Endothelial cell of umbilical vein (primary cell): Measurements from ENCODE around the gene NPIPB9. TPM values are rescaled to one million over a fixed set of nuclear protein-coding genes. Genes with fewer than 3 reads are reported as not detected.
A peak's percentile ranks its signal among the peaks of the same experiment; 100 is the strongest.
"Not testable (repeated sequence)": the region's sequence is repeated elsewhere in the genome, so short reads cannot be mapped to it uniquely, and the experiment has no call there.

Experiments used
- Bru-seq: library from RNA; stranded (reverse); fragments of 400-500 nt; gene quantifications from one replicate; lab custom pipeline; 2021; lab: Mats Ljungman, UMichigan
- BruChase-seq, 2 experiments: library from RNA; stranded (reverse); fragments of 400-500 nt; gene quantifications; one replicate each; lab custom pipeline; 2021; lab: Mats Ljungman, UMichigan
- BruUV-seq: library from RNA; stranded (reverse); fragments of 400-500 nt; replicated peaks from 2 replicates; lab custom pipeline; 2021; lab: Mats Ljungman, UMichigan
- CTCF ChIA-PET: fragments of 300-600, 350-600 bp; sonication (Branson Sonifier 250); formaldehyde crosslinking; loops from one replicate; lab custom pipeline; 2021; ENCODE audit warnings: antibody characterized with exemption, inconsistent platforms; lab: Charles Lee
- POLR2A ChIA-PET: fragments of 300-600, 350-600 bp; sonication (Branson Sonifier 250); formaldehyde crosslinking; loops from one replicate; lab custom pipeline; 2021; ENCODE audit warnings: antibody characterized with exemption, inconsistent platforms; lab: Charles Lee
- DNase-seq: peaks from one replicate; pipeline ENCODE4 v3.0.0-alpha.2; 2011; ENCODE audit warnings: low read depth, low spot score
- FAIRE-seq: peaks from 2 replicates; lab custom pipeline; 2011; peaks lifted over from hg19 to GRCh38; lab: Jason Lieb, UNC
- H2AFZ ChIP-seq: 2 replicates; pipeline ENCODE4 v1.6.0; 2012; ENCODE audit warnings: low read depth, low read length, control low read depth, inconsistent platforms
- H3K27ac ChIP-seq: 2 replicates; pipeline ENCODE4 v1.5.1; 2011; ENCODE audit warnings: low read depth, mild to moderate bottlenecking, control low read depth, low read length, moderate library complexity; ENCODE audit not compliant: insufficient read depth
- H3K27me3 ChIP-seq, 2 experiments: 2 replicates each; pipeline versions ENCODE4 v1.6.0 to v1.6.1; 2011; ENCODE audit warnings: low read length in 2 of 2, mixed read lengths in 1 of 2; ENCODE audit not compliant: control insufficient read depth in 2 of 2, insufficient read depth in 2 of 2
- H3K36me3 ChIP-seq, 2 experiments: 2 replicates in 1 of 2; 3 replicates in 1 of 2; pipeline ENCODE4 v1.5.1; 2011; ENCODE audit warnings: low read length in 2 of 2, mild to moderate bottlenecking in 1 of 2, moderate library complexity in 1 of 2; ENCODE audit not compliant: control insufficient read depth in 2 of 2, insufficient read depth in 2 of 2; ENCODE audit errors: extremely low read depth in 1 of 2
- H3K4me1 ChIP-seq: 3 replicates; pipeline ENCODE4 v1.5.1; 2011; ENCODE audit warnings: mild to moderate bottlenecking, low read length; ENCODE audit not compliant: control insufficient read depth, insufficient read depth; ENCODE audit errors: extremely low read depth
- H3K4me2 ChIP-seq: 2 replicates; pipeline ENCODE4 v1.6.1; 2011; ENCODE audit warnings: low read length, control low read depth, mixed read lengths; ENCODE audit not compliant: insufficient read depth
- H3K4me3 ChIP-seq, 3 experiments: fragments of 200-600 bp in 1 of 3; sonication (generic), shearing (Covaris generic) in 1 of 3; replicated peaks in 1 of 3; 2 replicates each; pipeline ENCODE4 v1.5.1; 2011 to 2016; ENCODE audit warnings: control low read depth in 3 of 3, low read length in 3 of 3, mild to moderate bottlenecking in 2 of 3, inconsistent platforms in 1 of 3, low read depth in 1 of 3, moderate library complexity in 1 of 3; ENCODE audit not compliant: insufficient read depth in 1 of 3
- H3K79me2 ChIP-seq: 2 replicates; pipeline ENCODE4 v1.6.0; 2012; ENCODE audit warnings: low read length, inconsistent platforms; ENCODE audit not compliant: control insufficient read depth, insufficient read depth
- H3K9ac ChIP-seq: replicated peaks from 2 replicates; pipeline ENCODE3; 2011; ENCODE audit warnings: low read length, control low read depth; ENCODE audit not compliant: insufficient read depth; ENCODE audit errors: extremely low read depth
- H3K9me1 ChIP-seq: replicated peaks from 3 replicates; pipeline ENCODE4 v1.6.0; 2011; ENCODE audit warnings: mild to moderate bottlenecking, low read length; ENCODE audit not compliant: control insufficient read depth, insufficient read depth; ENCODE audit errors: extremely low read depth
- H3K9me3 ChIP-seq: replicated peaks from 2 replicates; pipeline ENCODE4 v1.5.1; 2012; ENCODE audit warnings: low read length, inconsistent platforms; ENCODE audit not compliant: control insufficient read depth, insufficient read depth
- H4K20me1 ChIP-seq: replicated peaks from 2 replicates; pipeline ENCODE3; 2011; ENCODE audit warnings: mild to moderate bottlenecking, low read length; ENCODE audit not compliant: control insufficient read depth, insufficient read depth; ENCODE audit errors: extremely low read depth
- dilution Hi-C: fragments of 300-500 bp; cut with MboI; formaldehyde crosslinking; loops from one replicate; pipeline ENCODE4 v1.15.0; 2019; ENCODE audit warnings: low sequenced_read_pairs; ENCODE audit not compliant: extremely low pct_ligation_motif_present
- intact Hi-C: fragments of 100-400 bp; cut with micrococcal nuclease; formaldehyde crosslinking; loops from one replicate; pipeline ENCODE4 v1.10.0; 2022
- long read RNA-seq: library from polyadenylated mRNA; stranded (forward); transcript quantifications from one replicate; pipeline ENCODE4 v2.0.0, GENCODE V29; 2021
- polyA minus RNA-seq, 3 experiments: library from RNA; depleted of rRNA, polyadenylated mRNA; stranded (reverse); fragments of >200 nt; gene quantifications; 1 replicate in 1 of 3; 2 replicates in 2 of 3; pipeline ENCODE4 v1.2.3, GENCODE V29; 2011
- polyA plus RNA-seq, 4 experiments: library from polyadenylated mRNA; depleted of rRNA in 3 of 4; stranded (reverse) in 3 of 4; unstranded in 1 of 4; fragments of >200 nt; gene quantifications; 2 replicates each; pipeline versions ENCODE4 v1.2.1 to v1.2.3, GENCODE V29; 2011 to 2012; ENCODE audit warnings: missing spikeins in 1 of 4
- total RNA-seq: library from RNA; stranded (reverse); gene quantifications from 2 replicates; pipeline ENCODE4 v1.2.3, GENCODE V29; 2021

Gene NPIPB9
- total RNA-seq (1.7 TPM in 1 of 2 replicates, not detected in the other), polyA plus RNA-seq (0.29 and 0.36 TPM in 2 replicates), polyA minus RNA-seq (0.63 TPM in 1 of 2 replicates, not detected in the other), Bru-seq, nascent RNA (percentile 22 among the genes with signal in this experiment), BruChase-seq, experiment 1, labeled RNA remaining after a 6-hour chase (percentile 51 among the genes with signal in this experiment), BruChase-seq, experiment 2, labeled RNA remaining after a 2-hour chase (percentile 35 among the genes with signal in this experiment)
- 0.07 and 0.08 TPM in 2 replicates for polyA plus RNA-seq (2011; cell fraction: cytosol; rRNA removed)
- polyA plus RNA-seq (2011; cell fraction: nucleus; rRNA removed), result 2.1 and 2.6 TPM in 2 replicates
- polyA plus RNA-seq (2012), result 0.50 and 0.88 TPM in 2 replicates
- not detected for polyA minus RNA-seq (2011; cell fraction: cytosol; rRNA and poly(A)+ RNA removed)
- polyA minus RNA-seq (2011; cell fraction: nucleus; rRNA and poly(A)+ RNA removed), result 6.0 and 6.7 TPM in 2 replicates
- long read RNA-seq, result 0 reads

- H3K4me3 ChIP-seq, POLR2A ChIA-PET, H3K4me1 ChIP-seq, dilution Hi-C loops, H3K79me2 ChIP-seq, H3K9me3 ChIP-seq, H3K27me3 ChIP-seq, H3K36me3 ChIP-seq, H2AFZ ChIP-seq, intact Hi-C loops, CTCF ChIA-PET, BruUV-seq, DNase-seq, H3K27ac ChIP-seq, H3K4me2 ChIP-seq, H4K20me1 ChIP-seq, H3K9ac ChIP-seq, H3K9me1 ChIP-seq: not testable (repeated sequence)
- FAIRE-seq, result peak; percentile 62
These were observed at the start of gene NPIPB9 for GRCh38 chr16:28751487-28751886. Gene NPIPB9 (plus strand): TSS chr16:28751787.

DNA sequence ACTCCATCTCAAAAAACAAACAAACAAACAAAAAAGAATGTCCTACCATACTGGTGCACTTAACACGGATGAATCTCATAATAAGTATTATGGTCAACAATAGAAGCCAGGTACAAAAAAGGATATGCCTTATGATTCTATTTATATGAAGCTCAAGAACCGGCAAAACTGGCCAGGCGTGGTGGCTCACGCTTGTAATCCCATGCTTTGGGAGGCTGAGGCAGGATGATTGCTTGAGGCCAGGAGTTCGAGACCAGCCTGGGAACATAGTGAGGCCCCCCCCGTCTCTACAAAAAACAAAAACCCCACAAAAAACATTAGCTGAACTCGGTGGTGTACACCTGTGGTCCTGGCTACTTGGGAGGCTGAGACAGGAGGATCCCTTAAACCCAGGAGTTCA, 47.3 kb upstream of the NPIPB9 start:
- H3K9ac ChIP-seq, FAIRE-seq, H3K4me3 ChIP-seq, H4K20me1 ChIP-seq, H3K4me2 ChIP-seq, H3K9me3 ChIP-seq, H3K27ac ChIP-seq, H3K79me2 ChIP-seq, intact Hi-C loops, H3K36me3 ChIP-seq, H3K4me1 ChIP-seq, BruUV-seq, DNase-seq, POLR2A ChIA-PET, H3K9me1 ChIP-seq, H2AFZ ChIP-seq, dilution Hi-C loops, CTCF ChIA-PET, H3K27me3 ChIP-seq: not testable (repeated sequence)

DNA sequence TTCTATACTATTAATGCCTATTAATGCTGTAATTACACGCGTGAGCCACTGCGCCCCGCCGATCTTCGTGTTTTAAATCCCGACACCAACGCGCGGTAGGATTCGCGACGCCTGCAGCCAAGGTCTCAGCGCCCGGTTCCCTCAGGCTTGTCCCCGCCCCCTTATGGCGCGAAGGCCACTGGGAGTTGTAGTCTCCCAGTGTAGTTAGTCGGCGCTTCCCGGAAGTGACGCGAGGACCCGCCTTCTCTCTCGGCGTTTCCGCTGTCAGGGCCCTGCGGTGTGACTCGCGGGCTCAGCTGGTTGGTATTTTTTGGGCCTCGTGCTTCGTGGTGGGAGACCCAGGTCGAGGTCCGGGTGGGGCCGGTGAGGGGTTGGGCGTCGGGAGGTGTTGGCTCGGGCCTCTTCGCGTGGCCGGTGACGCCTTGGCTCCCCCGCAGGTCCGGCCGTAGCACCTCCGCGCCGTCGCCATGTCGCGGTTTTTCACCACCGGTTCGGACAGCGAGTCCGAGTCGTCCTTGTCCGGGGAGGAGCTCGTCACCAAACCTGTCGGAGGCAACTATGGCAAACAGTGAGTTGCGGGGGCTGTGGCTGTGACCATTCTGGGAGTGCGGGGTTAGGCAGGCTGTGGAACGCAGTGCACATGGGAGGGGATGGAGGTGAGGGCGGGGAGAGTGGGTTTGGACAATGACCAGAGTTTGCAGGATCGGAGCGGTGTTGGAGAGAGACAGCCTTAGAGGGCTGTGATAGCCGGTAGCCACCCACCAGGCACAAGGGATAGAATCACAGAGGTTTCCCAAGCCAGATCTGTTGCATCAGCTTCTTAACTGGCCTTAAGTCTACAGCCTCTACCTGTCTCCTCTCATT, 40.1 kb upstream of the NPIPB9 start, which contains the start of gene EIF3C:
EIF3C (plus strand) TSS at position 245 of the 864 bp plus-strand sequence; CDS start at position 468, 223 bp downstream.
- H3K9me1 ChIP-seq, H3K4me3 ChIP-seq, H3K4me1 ChIP-seq, intact Hi-C loops, H3K4me2 ChIP-seq, dilution Hi-C loops, H2AFZ ChIP-seq, DNase-seq, POLR2A ChIA-PET, CTCF ChIA-PET, BruUV-seq, H3K27me3 ChIP-seq, H3K79me2 ChIP-seq, H3K9me3 ChIP-seq, H3K27ac ChIP-seq, H3K36me3 ChIP-seq, H3K9ac ChIP-seq, H4K20me1 ChIP-seq: not testable (repeated sequence)
- peak; percentile 100 for FAIRE-seq
